Endodermal cell (in vitro differentiated cells): ENCODE measurements around the gene HOXA4. TPM values are rescaled to one million over a fixed set of nuclear protein-coding genes. Genes with fewer than 3 reads are reported as not detected.

Experiments used
- DNase-seq: peaks from one replicate; pipeline ENCODE4 v3.0.0-alpha.2; 2017
- H3K27ac ChIP-seq: 2 replicates; pipeline ENCODE4 v1.5.1; 2013; ENCODE audit warnings: mild to moderate bottlenecking, low read depth, low read length, moderate library complexity
- H3K27me3 ChIP-seq: 2 replicates; pipeline ENCODE4 v1.6.1; 2013; ENCODE audit warnings: mild to moderate bottlenecking, low read length, moderate library complexity; ENCODE audit not compliant: insufficient read depth, control insufficient read depth, poor library complexity, severe bottlenecking
- H3K36me3 ChIP-seq: 2 replicates; pipeline ENCODE4 v1.7.0; 2013; ENCODE audit warnings: mild to moderate bottlenecking, low read length, moderate library complexity; ENCODE audit not compliant: control insufficient read depth, insufficient read depth
- H3K4me1 ChIP-seq: one replicate; pipeline ENCODE4 v1.7.0; 2013; ENCODE audit warnings: low read length; ENCODE audit not compliant: control insufficient read depth, insufficient read depth
- H3K4me3 ChIP-seq: 2 replicates; pipeline ENCODE4 v1.5.1; 2013; ENCODE audit warnings: mild to moderate bottlenecking, low read length, moderate library complexity
- H3K9ac ChIP-seq: 2 replicates; pipeline ENCODE4 v1.6.1; 2013; ENCODE audit warnings: mild to moderate bottlenecking, low read length, moderate library complexity; ENCODE audit not compliant: poor library complexity, severe bottlenecking; ENCODE audit errors: extremely low read depth
- H3K9me3 ChIP-seq: 2 replicates; pipeline ENCODE4 v1.6.1; 2013; ENCODE audit warnings: mild to moderate bottlenecking, low read length, moderate library complexity; ENCODE audit not compliant: control insufficient read depth
- H3K27ac Mint-ChIP-seq: 2 replicates; pipeline ENCODE4 v1.8.0; 2020; ENCODE audit warnings: mixed read lengths
- H3K27me3 Mint-ChIP-seq: 2 replicates; pipeline ENCODE4 v1.8.0; 2021; ENCODE audit warnings: mild to moderate bottlenecking, mixed read lengths; ENCODE audit not compliant: insufficient read depth
- H3K36me3 Mint-ChIP-seq: 2 replicates; pipeline ENCODE4 v1.8.0; 2020; ENCODE audit warnings: low read depth, mixed read lengths
- H3K4me1 Mint-ChIP-seq: 2 replicates; pipeline ENCODE4 v1.8.0; 2020; ENCODE audit warnings: mixed read lengths
- H3K4me3 Mint-ChIP-seq: 2 replicates; pipeline ENCODE4 v1.8.0; 2020; ENCODE audit warnings: mild to moderate bottlenecking, moderate library complexity, mixed read lengths
- H3K9me3 Mint-ChIP-seq: 2 replicates; pipeline ENCODE4 v1.8.0; 2020; ENCODE audit warnings: mild to moderate bottlenecking, mixed read lengths
- WGBS, 2 experiments: methylation state at CpG; one replicate each; pipeline versions ENCODE4 v1.1.5 to v1.1.7; 2013; ENCODE audit warnings: missing lambda C conversion rate in 2 of 2, mixed read lengths in 1 of 2; ENCODE audit not compliant: insufficient coverage in 1 of 2, insufficient read length in 1 of 2; 5-methylcytosine and 5-hydroxymethylcytosine counted together
- total RNA-seq, 2 donors: library from RNA; stranded (reverse); fragmentation: NEBNext Ultra II Directional in 1 of 2; extraction: Animal tissue kit (Norgen Biotek cat#: 25700) in 1 of 2; gene quantifications; 2 replicates in 1 of 2; 3 replicates in 1 of 2; pipeline ENCODE4 v1.2.1, GENCODE V29; 2021
- TF ChIP-seq, protein P1 (sequence below): fragments of 200-600 bp; sonication (generic); conservative IDR thresholded peaks from 2 replicates; pipeline ENCODE4 v1.5.0; 2021; ENCODE audit warnings: antibody characterized with exemption, mild to moderate bottlenecking

Gene HOXA4
- total RNA-seq, 2 donors from 2014 or later: not detected

GRCh38 chr7:27091941-27092818, 38.4 kb downstream of the HOXA4 start:
- H3K9me3 ChIP-seq: no peaks in the 10 kb centered on the region
- no peak overlapping the region for H3K27ac ChIP-seq
- peaks cover 100% of the 10 kb centered on the region for H3K27me3 ChIP-seq
- peaks cover 100% of the 10 kb centered on the region for H3K27me3 Mint-ChIP-seq
- no peaks in the 10 kb centered on the region for H3K4me1 ChIP-seq
- no peak overlapping the region for H3K4me3 Mint-ChIP-seq
- peaks cover 28% of the 10 kb centered on the region for H3K4me1 Mint-ChIP-seq
- 10 to 25% methylated on average over 7 to 9 of the region's 9 CpGs for WGBS, 2 experiments
- no peaks in the 10 kb centered on the region for H3K36me3 ChIP-seq
- TF ChIP-seq, protein P1, sequence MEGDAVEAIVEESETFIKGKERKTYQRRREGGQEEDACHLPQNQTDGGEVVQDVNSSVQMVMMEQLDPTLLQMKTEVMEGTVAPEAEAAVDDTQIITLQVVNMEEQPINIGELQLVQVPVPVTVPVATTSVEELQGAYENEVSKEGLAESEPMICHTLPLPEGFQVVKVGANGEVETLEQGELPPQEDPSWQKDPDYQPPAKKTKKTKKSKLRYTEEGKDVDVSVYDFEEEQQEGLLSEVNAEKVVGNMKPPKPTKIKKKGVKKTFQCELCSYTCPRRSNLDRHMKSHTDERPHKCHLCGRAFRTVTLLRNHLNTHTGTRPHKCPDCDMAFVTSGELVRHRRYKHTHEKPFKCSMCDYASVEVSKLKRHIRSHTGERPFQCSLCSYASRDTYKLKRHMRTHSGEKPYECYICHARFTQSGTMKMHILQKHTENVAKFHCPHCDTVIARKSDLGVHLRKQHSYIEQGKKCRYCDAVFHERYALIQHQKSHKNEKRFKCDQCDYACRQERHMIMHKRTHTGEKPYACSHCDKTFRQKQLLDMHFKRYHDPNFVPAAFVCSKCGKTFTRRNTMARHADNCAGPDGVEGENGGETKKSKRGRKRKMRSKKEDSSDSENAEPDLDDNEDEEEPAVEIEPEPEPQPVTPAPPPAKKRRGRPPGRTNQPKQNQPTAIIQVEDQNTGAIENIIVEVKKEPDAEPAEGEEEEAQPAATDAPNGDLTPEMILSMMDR: no peak
- peak; percentile 79 for DNase-seq
- peaks cover 13% of the 10 kb centered on the region for H3K9me3 Mint-ChIP-seq
- no peak overlapping the region for H3K27ac Mint-ChIP-seq
- no peak overlapping the region for H3K4me3 ChIP-seq
- no peak overlapping the region for H3K9ac ChIP-seq
- H3K36me3 Mint-ChIP-seq: no peaks in the 10 kb centered on the region

- TF ChIP-seq, protein P1: no peak
- H3K36me3 ChIP-seq: no peaks in the 10 kb centered on the region
- no peak overlapping the region for H3K9ac ChIP-seq
- H3K36me3 Mint-ChIP-seq: no peaks in the 10 kb centered on the region
- peaks cover 97% of the 10 kb centered on the region for H3K27me3 ChIP-seq
- no peak overlapping the region for H3K4me3 Mint-ChIP-seq
- H3K4me1 ChIP-seq: no peaks in the 10 kb centered on the region
- no peaks in the 10 kb centered on the region for H3K9me3 ChIP-seq
- DNase-seq: no peak
- H3K4me3 ChIP-seq: no peak overlapping the region
- H3K27me3 Mint-ChIP-seq: peaks cover 99% of the 10 kb centered on the region
- H3K4me1 Mint-ChIP-seq: peaks cover 26% of the 10 kb centered on the region
- no peak overlapping the region for H3K27ac Mint-ChIP-seq
- WGBS, 2 experiments: 1 to 8% methylated on average over 2 to 3 of the region's 3 CpGs
- no peak overlapping the region for H3K27ac ChIP-seq
- H3K9me3 Mint-ChIP-seq: peaks cover 13% of the 10 kb centered on the region
These were observed 39.5 kb downstream of the HOXA4 start for GRCh38 chr7:27091105-27091504.

- Mint-ChIP-seq H3K4me1 (peaks cover 12% of the 10 kb centered on the region), H3K27me3 (peaks cover 97% of the 10 kb centered on the region), H3K36me3 (no peaks in the 10 kb centered on the region), H3K4me3 (no peak overlapping the region), H3K9me3 (peaks cover 13% of the 10 kb centered on the region), H3K27ac (no peak overlapping the region)
- Histone ChIP-seq H3K9ac (no peak overlapping the region), H3K36me3 (no peaks in the 10 kb centered on the region), H3K27ac (no peak overlapping the region), H3K27me3 (peaks cover 97% of the 10 kb centered on the region), H3K4me1 (no peaks in the 10 kb centered on the region), H3K9me3 (no peaks in the 10 kb centered on the region), H3K4me3 (no peak overlapping the region)
- WGBS, 2 experiments: 94 to 96% methylated on average over 55 to 67 of the region's 68 CpGs
- TF ChIP-seq, protein P1: no peak
- peak; percentile 54 for DNase-seq
These were observed 42.3 kb downstream of the HOXA4 start for GRCh38 chr7:27088002-27088922.
